Stomach (tissue), 4 donors: ENCODE measurements around the gene GALK1.

Experiments
- POLR2A ChIP-seq, 4 donors: fragments of 450-650 bp; IDR thresholded peaks; one replicate each; pipeline ENCODE4 v1.6.1; 2016; ENCODE audit warnings: antibody characterized with exemption in 4 of 4, control low read depth in 2 of 4, mild to moderate bottlenecking in 1 of 4, moderate library complexity in 1 of 4
- TF ChIP-seq, protein P1 (sequence below), 7 experiments: fragments of 450-650 bp in 4 of 7; fragments of 200-600 bp in 3 of 7; sonication (generic) in 3 of 7; IDR thresholded peaks; one replicate each; pipeline ENCODE4 v1.5.1; 2016 to 2019; ENCODE audit warnings: antibody characterized with exemption in 7 of 7, control low read depth in 2 of 7, mild to moderate bottlenecking in 1 of 7

DNA sequence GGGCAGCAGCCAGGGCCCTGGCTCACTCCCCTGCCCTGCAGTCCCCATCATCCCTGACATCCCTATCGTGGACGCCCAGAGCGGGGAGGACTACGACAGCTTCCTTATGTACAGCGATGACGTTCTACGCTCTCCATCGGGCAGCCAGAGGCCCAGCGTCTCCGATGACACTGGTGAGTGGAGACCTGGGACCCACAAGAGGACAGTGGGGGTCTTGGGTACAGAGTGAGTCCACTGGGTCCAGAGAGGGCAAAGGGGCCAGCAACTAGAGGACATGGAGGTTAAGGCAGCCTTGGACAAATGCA lies 12.6 kb downstream of the GALK1 start:
- TF ChIP-seq, protein P1, sequence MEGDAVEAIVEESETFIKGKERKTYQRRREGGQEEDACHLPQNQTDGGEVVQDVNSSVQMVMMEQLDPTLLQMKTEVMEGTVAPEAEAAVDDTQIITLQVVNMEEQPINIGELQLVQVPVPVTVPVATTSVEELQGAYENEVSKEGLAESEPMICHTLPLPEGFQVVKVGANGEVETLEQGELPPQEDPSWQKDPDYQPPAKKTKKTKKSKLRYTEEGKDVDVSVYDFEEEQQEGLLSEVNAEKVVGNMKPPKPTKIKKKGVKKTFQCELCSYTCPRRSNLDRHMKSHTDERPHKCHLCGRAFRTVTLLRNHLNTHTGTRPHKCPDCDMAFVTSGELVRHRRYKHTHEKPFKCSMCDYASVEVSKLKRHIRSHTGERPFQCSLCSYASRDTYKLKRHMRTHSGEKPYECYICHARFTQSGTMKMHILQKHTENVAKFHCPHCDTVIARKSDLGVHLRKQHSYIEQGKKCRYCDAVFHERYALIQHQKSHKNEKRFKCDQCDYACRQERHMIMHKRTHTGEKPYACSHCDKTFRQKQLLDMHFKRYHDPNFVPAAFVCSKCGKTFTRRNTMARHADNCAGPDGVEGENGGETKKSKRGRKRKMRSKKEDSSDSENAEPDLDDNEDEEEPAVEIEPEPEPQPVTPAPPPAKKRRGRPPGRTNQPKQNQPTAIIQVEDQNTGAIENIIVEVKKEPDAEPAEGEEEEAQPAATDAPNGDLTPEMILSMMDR (IDR thresholded peaks at IDR 0.05): no peak
- no peak for TF ChIP-seq POLR2A (IDR thresholded peaks at IDR 0.05)
